ENCODE measurements around the gene HBM.
"Not testable (repeated sequence)": the region's sequence is repeated elsewhere in the genome, so short reads cannot be mapped to it uniquely, and the experiment has no call there.

HBM gene

DNA sequence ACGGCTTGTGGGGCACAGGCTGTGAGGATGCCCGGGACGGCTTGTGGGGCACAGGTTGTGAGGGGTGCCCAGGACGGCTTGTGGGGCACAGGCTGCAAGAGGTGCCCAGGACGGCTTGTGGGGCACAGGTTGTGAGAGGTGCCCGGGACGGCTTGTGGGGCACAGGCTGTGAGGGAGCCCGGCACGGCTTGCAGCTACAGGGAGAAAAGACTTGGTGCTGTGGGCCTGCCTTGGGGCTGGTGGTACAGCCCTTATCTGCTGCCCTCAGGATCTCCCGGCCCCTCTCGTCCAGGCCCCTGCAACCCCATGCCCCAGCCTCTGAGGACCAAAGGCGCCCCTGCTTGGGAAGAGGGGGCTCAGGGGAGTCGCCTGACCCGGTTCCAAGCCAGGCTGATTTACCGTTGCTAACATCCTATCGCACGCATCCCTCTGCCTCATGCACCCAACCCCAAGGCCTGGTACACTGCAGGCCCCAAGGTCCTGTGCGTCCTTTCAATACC is 5.0 kb upstream of the HBM start:
- TF ChIP-seq, protein P1, sequence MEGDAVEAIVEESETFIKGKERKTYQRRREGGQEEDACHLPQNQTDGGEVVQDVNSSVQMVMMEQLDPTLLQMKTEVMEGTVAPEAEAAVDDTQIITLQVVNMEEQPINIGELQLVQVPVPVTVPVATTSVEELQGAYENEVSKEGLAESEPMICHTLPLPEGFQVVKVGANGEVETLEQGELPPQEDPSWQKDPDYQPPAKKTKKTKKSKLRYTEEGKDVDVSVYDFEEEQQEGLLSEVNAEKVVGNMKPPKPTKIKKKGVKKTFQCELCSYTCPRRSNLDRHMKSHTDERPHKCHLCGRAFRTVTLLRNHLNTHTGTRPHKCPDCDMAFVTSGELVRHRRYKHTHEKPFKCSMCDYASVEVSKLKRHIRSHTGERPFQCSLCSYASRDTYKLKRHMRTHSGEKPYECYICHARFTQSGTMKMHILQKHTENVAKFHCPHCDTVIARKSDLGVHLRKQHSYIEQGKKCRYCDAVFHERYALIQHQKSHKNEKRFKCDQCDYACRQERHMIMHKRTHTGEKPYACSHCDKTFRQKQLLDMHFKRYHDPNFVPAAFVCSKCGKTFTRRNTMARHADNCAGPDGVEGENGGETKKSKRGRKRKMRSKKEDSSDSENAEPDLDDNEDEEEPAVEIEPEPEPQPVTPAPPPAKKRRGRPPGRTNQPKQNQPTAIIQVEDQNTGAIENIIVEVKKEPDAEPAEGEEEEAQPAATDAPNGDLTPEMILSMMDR (IDR thresholded peaks at IDR 0.05; ENCODE audit: low read depth, low read length) = no peak
- Histone ChIP-seq H3K27me3 (ENCODE audit: insufficient read depth, low read depth, severe bottlenecking) (peaks cover 7% of the 10 kb centered on the region), H3K4me3 (ENCODE audit: low read depth, low read length) (no peak overlapping the region), H3K9me3 (ENCODE audit: severe bottlenecking) (no peaks in the 10 kb centered on the region), H3K27ac (no peak overlapping the region), H3K36me3 (no peaks in the 10 kb centered on the region)
- no peak for DNase-seq

DNA sequence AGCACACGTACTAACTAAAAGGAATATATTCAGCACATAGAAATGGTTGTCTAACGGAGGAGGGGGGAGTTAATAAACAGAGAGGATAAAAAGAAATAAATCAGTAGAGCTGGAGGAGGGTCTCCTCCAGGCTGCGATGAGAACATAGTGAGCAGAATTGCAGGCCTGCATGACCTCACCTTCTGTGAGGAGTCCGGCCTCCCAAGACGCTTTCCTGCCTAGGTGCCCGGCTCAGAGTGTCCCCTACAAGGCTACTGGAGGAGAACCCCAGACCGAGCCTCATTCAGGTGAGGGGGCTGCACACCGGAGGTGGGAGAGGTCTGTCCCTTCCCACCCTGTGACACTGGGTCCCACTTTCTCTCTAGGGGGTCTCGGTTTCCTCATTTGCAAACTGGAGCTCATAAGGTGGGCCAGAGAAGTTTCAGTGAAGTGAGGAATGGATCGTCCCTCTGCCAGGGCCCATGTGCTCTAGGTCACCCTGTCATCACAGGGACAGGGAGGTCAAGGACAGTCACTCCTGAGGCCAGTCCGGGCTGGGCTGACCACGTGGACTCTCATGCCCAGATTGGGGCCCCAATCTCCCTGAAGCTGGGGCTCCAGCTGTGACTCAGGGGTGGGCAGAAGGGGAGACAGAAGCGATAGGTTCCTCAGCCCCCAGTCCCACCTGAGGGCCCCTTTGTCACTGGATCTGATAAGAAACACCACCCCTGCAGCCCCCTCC is 3.3 kb upstream of the HBM start:
- DNase-seq = no peak

DNA sequence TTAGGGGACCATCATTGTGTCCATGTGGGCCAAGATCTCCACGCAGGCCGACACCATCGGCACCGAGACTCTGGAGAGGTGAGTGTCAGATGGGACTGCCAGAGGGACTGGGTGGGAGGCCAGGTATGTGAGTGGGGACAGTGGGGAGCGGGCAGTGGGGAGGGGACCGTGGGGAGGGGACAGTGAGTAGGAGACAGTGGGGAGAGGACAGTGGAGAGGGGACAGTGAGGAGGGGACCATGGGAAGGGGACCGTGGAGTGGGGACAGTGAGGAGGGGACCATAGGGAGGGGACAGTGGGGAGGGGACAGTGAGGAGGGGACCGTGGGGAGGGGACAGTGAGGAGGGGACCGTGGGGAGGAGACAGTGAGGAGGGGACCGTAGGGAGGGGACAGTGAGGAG is 2.6 kb upstream of the HBM start:
- H3K27me3 ChIP-seq (ENCODE audit: insufficient read depth, low read depth, severe bottlenecking) = peaks cover 22% of the 10 kb centered on the region
- not testable (repeated sequence) for H3K9me3 ChIP-seq (ENCODE audit: severe bottlenecking); DNase-seq; H3K36me3 ChIP-seq; H3K4me3 ChIP-seq (ENCODE audit: low read depth, low read length); H3K27ac ChIP-seq

More for the DNA sequence above, 3.3 kb upstream of the HBM start:
- H3K27ac ChIP-seq = no peak overlapping the region
- H3K9me3 ChIP-seq (ENCODE audit: severe bottlenecking) = no peaks in the 10 kb centered on the region
- peaks cover 22% of the 10 kb centered on the region for H3K27me3 ChIP-seq (ENCODE audit: insufficient read depth, low read depth, severe bottlenecking)
- TF ChIP-seq, protein P1 (IDR thresholded peaks at IDR 0.05; ENCODE audit: low read depth, low read length) = no peak
- H3K36me3 ChIP-seq = no peaks in the 10 kb centered on the region
- no peak overlapping the region for H3K4me3 ChIP-seq (ENCODE audit: low read depth, low read length)

DNA sequence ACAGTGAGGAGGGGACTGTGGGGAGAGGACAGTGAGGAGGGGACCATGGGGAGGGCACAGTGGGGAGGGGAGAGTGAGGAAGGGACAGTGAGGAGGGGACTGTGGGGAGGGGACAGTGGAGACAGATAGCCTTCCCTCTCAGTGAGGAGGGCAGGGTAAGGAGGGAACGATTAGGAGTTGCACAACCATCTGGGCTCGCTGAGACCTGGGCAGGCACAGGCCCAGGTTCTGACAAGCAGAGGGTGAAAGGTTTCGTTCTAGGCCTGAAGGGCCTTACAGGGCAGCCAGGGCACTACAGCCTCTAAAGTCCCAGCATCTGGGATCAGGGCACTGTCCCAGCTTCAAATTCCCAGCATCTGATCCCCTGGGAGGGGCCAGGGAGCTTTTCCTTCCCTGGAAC is 2.1 kb upstream of the HBM start:
- H3K4me3 ChIP-seq (ENCODE audit: low read depth, low read length); H3K36me3 ChIP-seq; DNase-seq; H3K27ac ChIP-seq; H3K9me3 ChIP-seq (ENCODE audit: severe bottlenecking): not testable (repeated sequence)
- H3K27me3 ChIP-seq (ENCODE audit: insufficient read depth, low read depth, severe bottlenecking) = peaks cover 23% of the 10 kb centered on the region

DNA sequence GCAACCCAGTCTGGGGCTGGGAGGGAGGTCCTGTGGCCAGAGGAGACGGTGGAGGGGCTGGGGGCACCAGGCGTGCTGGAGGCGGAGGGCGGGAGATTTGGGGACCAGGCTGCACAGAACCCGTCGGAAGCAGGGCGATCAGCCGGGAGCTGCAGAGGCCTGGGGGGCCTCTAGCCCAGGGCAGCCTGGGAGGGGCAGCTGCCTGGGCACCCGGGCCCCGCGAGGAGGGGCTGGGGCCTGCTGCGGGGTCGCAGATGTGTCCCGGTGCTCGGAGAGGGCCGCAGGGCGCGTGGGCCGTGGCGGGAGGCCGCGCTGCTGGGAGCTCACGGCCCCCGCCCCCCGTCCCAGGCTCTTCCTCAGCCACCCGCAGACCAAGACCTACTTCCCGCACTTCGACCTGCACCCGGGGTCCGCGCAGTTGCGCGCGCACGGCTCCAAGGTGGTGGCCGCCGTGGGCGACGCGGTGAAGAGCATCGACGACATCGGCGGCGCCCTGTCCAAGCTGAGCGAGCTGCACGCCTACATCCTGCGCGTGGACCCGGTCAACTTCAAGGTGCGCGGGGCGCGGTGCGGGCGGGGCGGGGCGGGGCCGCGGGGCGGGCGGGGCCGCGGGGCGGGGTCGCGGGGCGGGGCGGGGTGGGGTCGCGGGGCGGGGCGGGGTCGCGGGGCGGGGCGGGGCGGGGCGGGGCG is 1.5 kb upstream of the HBM start:
- H3K27me3 ChIP-seq (ENCODE audit: insufficient read depth, low read depth, severe bottlenecking) = peaks cover 25% of the 10 kb centered on the region

DNA sequence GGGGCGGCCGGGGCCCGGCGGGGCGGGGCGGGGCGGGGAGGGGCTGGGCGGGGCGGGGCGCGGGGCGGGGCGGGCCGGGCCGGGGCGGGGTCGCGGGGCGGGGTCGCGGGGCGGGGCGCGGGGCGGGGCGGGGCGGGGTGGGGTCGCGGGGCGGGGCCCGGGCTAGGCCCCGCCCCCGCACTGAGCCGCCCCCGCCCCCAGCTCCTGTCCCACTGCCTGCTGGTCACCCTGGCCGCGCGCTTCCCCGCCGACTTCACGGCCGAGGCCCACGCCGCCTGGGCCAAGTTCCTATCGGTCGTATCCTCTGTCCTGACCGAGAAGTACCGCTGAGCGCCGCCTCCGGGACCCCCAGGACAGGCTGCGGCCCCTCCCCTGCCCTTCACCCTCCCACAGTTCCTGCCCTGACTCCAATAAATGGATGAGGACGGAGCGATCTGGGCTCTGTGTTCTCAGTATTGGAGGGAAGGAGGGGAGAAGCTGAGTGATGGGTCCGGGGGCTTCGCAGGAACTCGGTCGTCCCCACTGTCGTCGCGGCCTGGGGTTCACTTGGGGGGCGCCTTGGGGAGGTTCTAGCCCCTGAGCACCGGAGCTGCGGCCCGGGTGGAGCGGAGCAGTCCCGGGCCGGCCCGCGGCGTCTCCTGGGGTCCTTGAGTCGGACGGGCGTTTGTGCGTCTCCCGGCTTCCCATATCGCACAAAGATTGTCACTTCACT is 795 bp upstream of the HBM start:
- Histone ChIP-seq H3K27me3 (ENCODE audit: insufficient read depth, low read depth, severe bottlenecking) (peaks cover 25% of the 10 kb centered on the region), H3K4me3 (ENCODE audit: low read depth, low read length) (peak overlapping the region; percentile 54), H3K27ac (no peak overlapping the region), H3K9me3 (ENCODE audit: severe bottlenecking) (no peaks in the 10 kb centered on the region), H3K36me3 (no peaks in the 10 kb centered on the region)
- TF ChIP-seq, protein P1 (IDR thresholded peaks at IDR 0.05; ENCODE audit: low read depth, low read length) = no peak
- DNase-seq = no peak

More for the DNA sequence above, 1.5 kb upstream of the HBM start:
- not testable (repeated sequence) for H3K9me3 ChIP-seq (ENCODE audit: severe bottlenecking); DNase-seq; H3K4me3 ChIP-seq (ENCODE audit: low read depth, low read length); H3K27ac ChIP-seq; H3K36me3 ChIP-seq
